ENCODE results near the gene TSFM.

The TSFM gene

DNA sequence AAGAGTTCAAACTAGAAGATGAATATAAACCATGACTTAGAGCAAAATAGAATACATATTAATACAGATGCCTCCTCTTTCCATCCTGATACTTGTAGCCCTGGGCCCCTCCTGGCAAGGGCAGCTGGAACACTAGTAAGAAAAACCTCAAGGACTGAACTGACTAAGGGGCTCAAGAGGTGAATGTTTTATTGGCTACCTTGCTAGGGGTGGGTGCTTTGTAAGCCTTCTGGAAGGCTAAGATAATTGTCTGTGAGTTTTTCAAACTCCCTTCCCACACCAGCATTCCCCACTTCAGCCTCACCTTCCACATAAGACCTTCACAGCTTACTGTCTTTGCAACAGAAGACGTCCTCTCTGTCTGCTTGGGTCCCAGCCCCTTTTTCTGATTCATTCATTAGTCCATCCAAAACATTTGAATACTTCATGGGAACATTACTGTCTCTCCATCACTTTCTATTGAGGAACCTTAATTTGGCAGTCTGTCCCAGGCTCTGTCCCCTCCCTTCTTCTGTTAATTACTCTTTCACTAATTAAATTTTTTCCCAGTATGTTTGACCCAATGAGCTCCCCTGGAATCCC is 28.7 kb upstream of the TSFM start:
- DNase-seq (ENCODE audit: low spot score in 2 of 2) = no peak
- Histone ChIP-seq H3K4me3 (no peak overlapping the region), H3K4me1 (peaks cover 16% of the 10 kb centered on the region), H3K36me3 (replicated peaks) (peaks cover 39% of the 10 kb centered on the region), H3K27me3 (ENCODE audit: low read depth) (no peaks in the 10 kb centered on the region), H3K9me3 (no peaks in the 10 kb centered on the region)
- in situ Hi-C loops (cut with MboI; ENCODE audit: low sequenced_read_pairs) = no loop called here

DNA sequence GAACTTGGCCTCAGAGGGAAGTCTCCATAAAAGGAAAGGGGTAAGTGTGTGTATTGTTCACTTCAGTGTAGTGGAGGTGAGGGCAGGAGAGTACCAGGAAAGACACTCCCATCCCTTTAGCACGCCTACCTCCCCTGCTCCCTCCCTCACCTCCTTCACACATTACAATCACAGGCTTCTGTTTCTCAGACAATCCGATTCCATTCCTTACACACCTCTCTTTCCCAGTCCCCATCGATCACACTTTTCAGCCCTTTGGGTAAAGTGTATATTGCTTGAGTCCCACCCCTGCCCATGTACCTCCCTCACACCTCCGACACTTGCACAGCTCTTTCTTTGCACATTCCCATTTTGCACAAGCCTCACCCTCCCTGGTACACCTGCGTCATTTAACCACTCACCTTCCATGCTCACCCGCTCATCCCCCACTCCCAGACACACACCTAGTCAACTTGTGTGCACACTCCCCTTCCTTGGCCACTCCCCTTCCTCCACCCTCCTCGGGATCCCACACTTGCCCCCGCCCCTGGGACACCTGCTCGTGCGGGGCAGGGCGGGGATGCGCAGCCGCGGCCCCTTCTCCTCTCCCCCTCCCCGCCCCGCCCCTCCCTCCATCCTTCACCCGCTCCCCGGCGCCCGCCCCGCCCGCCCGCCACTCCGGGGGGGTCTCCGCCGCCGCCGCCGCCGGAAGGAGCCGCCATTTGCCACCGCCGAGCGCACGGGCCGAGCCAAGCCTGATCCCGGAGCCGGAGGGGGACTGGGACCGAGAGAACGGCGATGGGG is 28.0 kb upstream of the TSFM start, which contains the start of gene MARCHF9:
TSS of gene MARCHF9 (plus strand) at position 693 of the 783 bp plus-strand sequence. CDS start 426 bp downstream, outside the sequence.
- Histone ChIP-seq H3K4me3 (peak within 1 kb of the TSS; percentile 54), H3K9me3 (no peaks in the 10 kb centered on the region), H3K36me3 (replicated peaks) (peaks cover 34% of the 10 kb centered on the region), H3K4me1 (peaks cover 16% of the 10 kb centered on the region), H3K27me3 (ENCODE audit: low read depth) (no peaks in the 10 kb centered on the region)
- peak; percentile 72 to 91 for DNase-seq (ENCODE audit: low spot score in 2 of 2)
- in situ Hi-C loops (cut with MboI; ENCODE audit: low sequenced_read_pairs) = no loop called here

DNA sequence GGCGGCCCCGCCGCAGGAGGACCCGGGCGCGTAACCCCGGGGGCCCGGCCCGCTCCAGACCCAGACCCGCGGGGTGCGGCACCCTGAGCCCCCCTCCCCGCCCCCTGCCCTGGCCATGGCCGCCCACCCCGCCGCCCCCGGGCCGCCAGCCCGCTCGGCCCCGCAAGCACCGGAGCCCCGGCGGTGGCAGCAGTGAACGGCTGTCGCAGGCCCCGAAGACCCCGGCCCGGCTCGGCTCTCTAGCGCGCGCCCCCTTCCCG is 27.5 kb upstream of the TSFM start:
- Histone ChIP-seq H3K4me1 (peaks cover 16% of the 10 kb centered on the region), H3K27me3 (ENCODE audit: low read depth) (no peaks in the 10 kb centered on the region), H3K36me3 (replicated peaks) (peaks cover 31% of the 10 kb centered on the region), H3K9me3 (no peaks in the 10 kb centered on the region), H3K4me3 (peak overlapping the region; percentile 54)
- in situ Hi-C loops (cut with MboI; ENCODE audit: low sequenced_read_pairs) = no loop called here
- no peak for DNase-seq (ENCODE audit: low spot score in 2 of 2)

DNA sequence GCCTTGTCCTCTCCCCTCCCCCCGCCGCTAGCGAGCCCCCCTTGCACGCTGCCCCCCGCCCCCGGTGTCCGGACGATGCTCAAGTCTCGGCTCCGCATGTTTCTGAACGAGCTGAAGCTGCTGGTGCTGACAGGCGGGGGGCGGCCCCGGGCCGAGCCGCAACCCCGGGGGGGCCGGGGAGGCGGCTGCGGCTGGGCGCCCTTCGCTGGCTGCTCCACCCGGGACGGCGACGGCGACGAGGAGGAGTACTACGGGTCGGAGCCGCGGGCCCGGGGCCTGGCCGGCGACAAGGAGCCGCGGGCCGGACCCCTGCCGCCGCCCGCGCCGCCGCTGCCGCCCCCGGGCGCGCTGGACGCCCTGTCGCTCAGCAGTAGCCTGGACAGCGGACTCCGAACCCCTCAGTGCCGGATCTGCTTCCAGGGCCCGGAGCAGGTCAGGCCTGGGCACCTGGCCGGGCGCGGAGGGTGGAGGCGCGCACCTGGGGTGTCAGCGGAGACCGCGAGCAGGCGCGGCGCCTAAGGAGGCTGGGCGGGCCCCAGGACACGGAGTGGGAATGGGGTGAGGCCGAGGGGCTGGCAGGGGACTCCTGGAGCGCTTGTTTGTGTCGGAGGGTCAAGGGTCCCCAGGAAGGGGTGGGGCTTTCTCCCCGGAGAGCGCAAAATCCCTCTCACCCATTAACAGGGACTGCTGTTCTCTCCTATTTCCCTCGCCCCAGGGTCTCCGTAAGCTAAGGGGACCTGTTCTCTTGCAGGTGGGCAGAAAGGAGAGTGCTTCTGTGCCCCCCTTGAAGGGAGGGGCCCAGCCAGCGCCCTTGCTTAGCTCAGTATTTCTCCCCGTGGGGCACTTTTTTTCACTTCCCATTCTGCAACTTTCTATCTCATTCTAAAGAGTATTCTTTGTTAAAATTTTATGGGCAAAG is 26.9 kb upstream of the TSFM start:
- H3K4me3 ChIP-seq = peak overlapping the region; percentile 54
- no peaks in the 10 kb centered on the region for H3K27me3 ChIP-seq (ENCODE audit: low read depth)
- no peaks in the 10 kb centered on the region for H3K9me3 ChIP-seq
- in situ Hi-C loops (cut with MboI; ENCODE audit: low sequenced_read_pairs) = no loop called here
- H3K36me3 ChIP-seq (replicated peaks) = peaks cover 25% of the 10 kb centered on the region
- H3K4me1 ChIP-seq = peaks cover 16% of the 10 kb centered on the region
- peak in 1 of 2 experiments; percentile 62 for DNase-seq (ENCODE audit: low spot score in 2 of 2)

DNA sequence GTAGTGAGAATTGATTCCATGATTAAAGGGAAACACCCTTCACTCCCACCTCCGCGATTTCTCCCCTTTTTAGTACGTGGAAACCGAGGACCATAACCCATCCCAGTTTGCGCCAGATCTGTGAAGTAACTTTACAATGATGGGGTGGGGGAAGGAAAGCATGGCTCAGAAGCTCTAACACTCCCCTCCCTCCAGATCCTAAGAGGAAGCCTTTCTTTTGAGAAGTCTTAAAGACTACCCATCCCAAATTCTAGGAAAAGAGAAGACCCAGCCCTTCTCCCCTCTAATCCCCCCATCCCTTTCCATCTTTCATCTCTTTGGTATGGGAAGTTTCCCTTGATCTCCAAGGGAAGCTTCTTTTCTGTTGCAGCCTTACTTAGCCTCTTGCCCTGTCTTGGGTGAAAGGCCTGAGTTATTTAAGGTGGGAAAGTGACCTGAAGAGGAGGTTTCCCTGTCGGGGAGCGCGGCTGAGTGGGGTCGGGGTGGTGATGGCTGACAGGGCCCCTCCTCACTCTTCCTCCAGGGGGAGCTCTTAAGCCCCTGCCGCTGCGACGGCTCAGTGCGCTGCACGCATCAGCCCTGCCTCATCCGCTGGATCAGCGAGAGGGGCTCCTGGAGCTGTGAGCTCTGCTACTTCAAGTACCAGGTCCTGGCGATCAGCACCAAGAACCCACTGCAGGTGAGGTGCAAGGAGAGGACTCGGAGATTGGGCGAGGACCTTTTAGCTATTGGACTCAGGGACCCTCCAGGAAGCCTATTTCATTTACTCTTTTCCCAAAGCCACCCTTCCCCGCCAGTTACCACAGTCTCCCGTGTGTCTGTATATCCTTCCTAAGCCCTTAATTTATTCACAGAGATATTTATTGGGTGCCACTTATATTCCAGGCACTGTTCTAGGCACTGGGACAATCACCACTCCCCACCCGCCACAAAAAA is 25.9 kb upstream of the TSFM start:
- no peaks in the 10 kb centered on the region for H3K9me3 ChIP-seq
- H3K36me3 ChIP-seq (replicated peaks) = peaks cover 18% of the 10 kb centered on the region
- H3K27me3 ChIP-seq (ENCODE audit: low read depth) = no peaks in the 10 kb centered on the region
- DNase-seq (ENCODE audit: low spot score in 2 of 2) = peak; percentile 63 to 82
- in situ Hi-C loops (cut with MboI; ENCODE audit: low sequenced_read_pairs) = no loop called here
- H3K4me3 ChIP-seq = peak overlapping the region; percentile 54
- H3K4me1 ChIP-seq = peaks cover 16% of the 10 kb centered on the region

DNA sequence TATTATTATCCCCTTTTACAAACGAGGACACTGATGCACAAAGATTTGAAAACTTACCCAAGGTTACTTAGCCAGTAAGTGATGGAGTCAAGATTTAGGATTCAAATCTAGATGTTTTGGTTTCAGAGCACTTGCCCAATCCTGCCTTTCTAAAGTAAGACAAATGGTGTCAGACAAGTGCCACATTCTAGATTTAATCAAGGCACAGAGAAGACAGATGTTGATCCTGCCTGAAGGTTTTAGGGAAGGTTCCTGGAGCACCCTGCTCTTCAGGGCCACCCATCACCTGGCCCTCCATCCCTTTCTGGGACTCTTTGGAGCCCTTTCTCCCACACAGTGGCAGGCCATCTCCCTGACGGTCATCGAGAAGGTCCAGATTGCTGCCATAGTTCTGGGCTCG is 24.8 kb upstream of the TSFM start:
- H3K4me3 ChIP-seq = no peak overlapping the region
- in situ Hi-C loops (cut with MboI; ENCODE audit: low sequenced_read_pairs) = no loop called here
- H3K4me1 ChIP-seq = peaks cover 13% of the 10 kb centered on the region
- no peaks in the 10 kb centered on the region for H3K9me3 ChIP-seq
- DNase-seq (ENCODE audit: low spot score in 2 of 2) = no peak
- H3K27me3 ChIP-seq (ENCODE audit: low read depth) = no peaks in the 10 kb centered on the region
- H3K36me3 ChIP-seq (replicated peaks) = peaks cover 18% of the 10 kb centered on the region

GRCh38 chr12:57758552-57759359 is 23.8 kb upstream of the TSFM start:
- Histone ChIP-seq H3K4me3 (no peak overlapping the region), H3K27me3 (ENCODE audit: low read depth) (no peaks in the 10 kb centered on the region), H3K4me1 (peaks cover 13% of the 10 kb centered on the region), H3K9me3 (no peaks in the 10 kb centered on the region), H3K36me3 (replicated peaks) (peaks cover 18% of the 10 kb centered on the region)
- in situ Hi-C loops (cut with MboI; ENCODE audit: low sequenced_read_pairs) = no loop called here
- DNase-seq (ENCODE audit: low spot score in 2 of 2) = no peak

DNA sequence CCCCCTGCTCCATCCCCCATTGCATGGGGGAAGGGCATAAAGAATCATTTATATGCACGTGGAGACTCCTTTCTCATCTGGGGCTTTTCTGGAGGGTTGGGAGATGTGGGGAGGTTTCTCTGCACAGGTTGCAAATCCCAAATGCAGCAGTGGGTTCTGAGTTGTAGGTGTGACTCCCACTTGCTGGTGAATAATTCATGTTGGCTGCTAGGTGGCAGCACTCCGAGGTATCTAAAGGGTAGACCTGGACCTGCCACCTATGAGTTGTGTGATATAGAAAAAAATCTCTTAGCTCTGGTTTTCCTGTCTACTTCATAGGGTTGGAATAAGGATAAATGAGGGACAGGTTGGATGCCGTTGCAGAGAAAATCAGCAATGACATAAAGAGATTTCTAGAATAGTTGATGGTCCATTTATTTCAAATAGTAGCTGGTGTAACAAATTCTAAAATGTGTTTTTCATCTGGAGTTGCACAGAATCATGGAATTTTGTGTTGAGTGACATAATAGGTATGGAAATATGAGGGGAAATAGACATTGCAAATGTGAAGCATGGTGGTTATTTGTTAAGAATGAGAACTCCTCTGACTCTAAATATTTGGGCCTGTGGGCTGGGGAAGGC is 23.1 kb upstream of the TSFM start:
- Histone ChIP-seq H3K36me3 (replicated peaks) (peaks cover 18% of the 10 kb centered on the region), H3K9me3 (no peaks in the 10 kb centered on the region), H3K4me1 (peaks cover 9% of the 10 kb centered on the region), H3K27me3 (ENCODE audit: low read depth) (peaks cover 3% of the 10 kb centered on the region), H3K4me3 (no peak overlapping the region)
- in situ Hi-C loops (cut with MboI; ENCODE audit: low sequenced_read_pairs) = no loop called here
- DNase-seq (ENCODE audit: low spot score in 2 of 2) = no peak

DNA sequence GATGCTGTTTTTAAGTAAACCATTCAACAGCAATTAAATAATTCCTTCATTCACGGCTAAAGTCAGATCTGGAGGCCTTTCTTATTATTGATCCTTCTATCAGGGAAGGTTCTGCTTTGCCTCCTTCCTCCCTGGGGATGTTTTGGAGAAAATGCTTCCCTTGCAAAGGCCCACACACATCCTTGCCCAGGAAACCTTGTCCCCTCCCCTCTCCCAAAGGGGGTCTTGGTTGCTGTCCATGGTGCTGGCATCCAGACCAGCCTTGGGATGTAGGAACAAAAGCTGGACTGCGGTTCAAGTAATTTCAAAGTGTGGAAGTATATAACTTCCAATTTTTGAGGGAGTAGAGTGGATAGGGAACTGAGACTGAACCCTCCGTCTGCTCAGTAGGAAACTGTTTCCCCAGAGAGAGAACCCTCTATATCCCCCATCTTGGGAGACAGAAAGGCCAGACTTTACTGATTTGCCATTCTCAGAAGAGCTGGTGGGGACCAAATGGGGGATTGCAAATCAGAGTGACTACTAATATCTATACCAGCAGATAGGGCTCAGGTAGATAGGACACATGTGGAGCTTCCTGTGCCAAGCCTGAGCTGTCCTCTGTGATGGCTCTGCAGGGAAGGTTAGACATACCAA is 22.1 kb upstream of the TSFM start:
- Histone ChIP-seq H3K36me3 (replicated peaks) (peaks cover 18% of the 10 kb centered on the region), H3K27me3 (ENCODE audit: low read depth) (peaks cover 13% of the 10 kb centered on the region), H3K4me1 (peaks cover 10% of the 10 kb centered on the region), H3K9me3 (no peaks in the 10 kb centered on the region), H3K4me3 (no peak overlapping the region)
- in situ Hi-C loops (cut with MboI; ENCODE audit: low sequenced_read_pairs) = no loop called here
- DNase-seq (ENCODE audit: low spot score in 2 of 2) = peak in 1 of 2 experiments; percentile 44

- in situ Hi-C loops (cut with MboI; ENCODE audit: low sequenced_read_pairs) = no loop called here
- Histone ChIP-seq H3K36me3 (replicated peaks) (peaks cover 18% of the 10 kb centered on the region), H3K9me3 (no peaks in the 10 kb centered on the region), H3K27me3 (ENCODE audit: low read depth) (peaks cover 24% of the 10 kb centered on the region), H3K4me1 (peaks cover 10% of the 10 kb centered on the region), H3K4me3 (no peak overlapping the region)
- DNase-seq (ENCODE audit: low spot score in 2 of 2) = no peak
Measured at GRCh38 chr12:57761391-57761998, 21.1 kb upstream of the TSFM start.

DNA sequence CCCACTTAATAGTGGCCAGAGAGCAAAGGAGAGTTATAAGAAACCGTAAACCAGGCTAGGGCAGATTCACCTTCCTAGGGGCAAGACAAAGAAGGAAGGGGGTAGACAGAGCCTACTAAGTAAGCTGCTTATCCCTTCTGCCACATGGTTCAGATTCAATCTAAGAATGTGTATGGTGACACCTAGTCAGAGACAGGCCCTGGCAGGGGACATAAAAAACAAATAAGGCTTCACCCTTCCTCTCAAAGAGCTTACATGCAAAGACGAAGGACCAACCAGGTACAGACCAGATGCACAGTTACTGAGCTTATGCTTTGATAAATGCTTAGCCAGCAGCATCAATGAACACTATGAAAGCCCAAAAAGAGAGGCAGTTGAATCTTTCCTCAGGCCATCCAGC is 20.1 kb upstream of the TSFM start:
- Histone ChIP-seq H3K4me3 (no peak overlapping the region), H3K36me3 (replicated peaks) (peaks cover 15% of the 10 kb centered on the region), H3K4me1 (peaks cover 14% of the 10 kb centered on the region), H3K27me3 (ENCODE audit: low read depth) (peaks cover 24% of the 10 kb centered on the region), H3K9me3 (no peaks in the 10 kb centered on the region)
- DNase-seq (ENCODE audit: low spot score in 2 of 2) = no peak
- in situ Hi-C loops (cut with MboI; ENCODE audit: low sequenced_read_pairs) = no loop called here
